Left kidney (tissue), 2 donors: ENCODE measurements around the gene XCR1. TPM values are rescaled to one million over a fixed set of nuclear protein-coding genes. Genes with fewer than 3 reads are reported as not detected.
"Not testable (repeated sequence)": the region's sequence is repeated elsewhere in the genome, so short reads cannot be mapped to it uniquely, and the experiment has no call there.

ENCODE experiments used
- DNase-seq: peaks from one replicate; pipeline ENCODE4 v3.0.0-alpha.2; 2013
- polyA plus RNA-seq: library from polyadenylated mRNA; unstranded; fragments of 120-200 nt; gene quantifications from one replicate; pipeline ENCODE4 v1.2.1, GENCODE V29; 2013; ENCODE audit not compliant: insufficient read length

The XCR1 gene
- polyA plus RNA-seq, 1 donor = 0.15 TPM

DNA sequence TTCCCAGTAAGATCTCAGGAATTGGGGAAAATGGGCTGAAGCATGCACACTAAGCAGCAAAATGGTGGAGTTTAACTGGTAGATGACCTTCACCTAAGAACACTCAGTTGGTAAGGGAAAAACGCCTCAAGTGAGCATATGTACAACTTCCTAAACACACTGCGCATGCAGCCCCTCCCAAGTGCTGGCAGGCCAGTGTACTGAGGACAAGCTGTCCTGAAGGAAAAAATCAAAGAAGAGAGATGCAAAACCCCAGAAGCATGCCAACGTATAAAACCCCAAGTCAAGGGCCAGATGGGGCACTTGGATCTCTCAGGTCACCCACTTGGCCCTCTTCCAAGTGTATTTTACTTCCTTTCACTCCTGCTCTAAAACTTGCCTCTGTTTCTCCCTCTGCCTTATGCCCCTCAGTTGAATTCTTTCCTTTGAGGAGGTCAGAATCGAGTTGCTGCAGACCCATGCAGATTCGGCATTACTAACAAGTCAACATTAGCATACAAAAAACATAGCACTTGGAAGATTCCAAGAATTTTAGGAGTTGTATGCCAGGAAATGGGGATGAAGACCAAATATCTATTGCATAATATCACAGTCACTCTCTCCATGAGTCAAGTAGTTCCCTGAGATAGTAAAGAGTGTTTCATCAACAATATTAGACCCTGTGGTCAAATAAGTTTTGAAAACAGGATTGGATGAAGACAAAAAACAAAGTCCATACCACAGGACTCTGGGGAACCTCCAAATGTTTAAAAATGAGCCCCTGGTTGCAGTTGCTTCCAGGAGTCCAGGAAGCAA is 20.8 kb downstream of the XCR1 start:
- no peak for DNase-seq

- not testable (repeated sequence) for DNase-seq
These were observed 23.6 kb downstream of the XCR1 start for GRCh38 chr3:46003706-46004105.

GRCh38 chr3:46001178-46001577 is 26.1 kb downstream of the XCR1 start:
- DNase-seq = no peak

- no peak for DNase-seq
These were observed 29.3 kb downstream of the XCR1 start for GRCh38 chr3:45997942-45998341.

- DNase-seq = not testable (repeated sequence)
These were observed 29.8 kb downstream of the XCR1 start for GRCh38 chr3:45997499-45997898.

GRCh38 chr3:45995236-45996192 is 31.8 kb downstream of the XCR1 start, which contains the start of gene FYCO1:
Gene FYCO1, minus strand, starts transcription at chr3:45995824. Its CDS starts 10,914 bp downstream, at chr3:45984910.
- peak; percentile 84 for DNase-seq

GRCh38 chr3:45994419-45995235 is 32.7 kb downstream of the XCR1 start:
- DNase-seq = no peak

DNA sequence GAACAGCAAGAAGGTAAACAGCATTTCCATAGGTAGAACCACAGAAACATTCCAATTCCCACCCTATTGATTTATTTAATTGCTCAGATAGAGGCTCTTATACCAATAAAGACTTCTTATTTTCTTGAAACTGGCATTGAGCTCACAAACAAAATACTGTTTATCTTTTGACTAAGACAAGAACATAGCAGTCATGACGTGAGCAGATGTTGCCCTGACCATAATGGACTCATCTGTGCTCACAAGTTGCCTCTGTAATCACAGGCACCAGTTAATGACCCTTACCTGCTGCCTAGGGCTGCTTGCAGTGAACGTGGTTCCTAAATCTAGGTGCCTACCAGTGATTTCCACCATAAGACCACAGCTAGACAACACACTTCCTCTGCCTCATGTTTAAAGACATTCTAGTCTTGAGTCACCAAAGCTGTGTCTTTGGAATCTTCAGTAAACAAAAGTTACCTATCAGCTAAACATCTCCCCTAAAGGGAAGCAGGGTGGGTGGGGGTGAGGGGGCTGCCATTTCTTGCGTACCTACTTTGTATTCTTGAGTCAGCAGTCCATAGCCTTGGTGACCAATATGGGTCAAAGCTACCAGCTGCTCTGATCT is 33.8 kb downstream of the XCR1 start:
- no peak for DNase-seq

DNA sequence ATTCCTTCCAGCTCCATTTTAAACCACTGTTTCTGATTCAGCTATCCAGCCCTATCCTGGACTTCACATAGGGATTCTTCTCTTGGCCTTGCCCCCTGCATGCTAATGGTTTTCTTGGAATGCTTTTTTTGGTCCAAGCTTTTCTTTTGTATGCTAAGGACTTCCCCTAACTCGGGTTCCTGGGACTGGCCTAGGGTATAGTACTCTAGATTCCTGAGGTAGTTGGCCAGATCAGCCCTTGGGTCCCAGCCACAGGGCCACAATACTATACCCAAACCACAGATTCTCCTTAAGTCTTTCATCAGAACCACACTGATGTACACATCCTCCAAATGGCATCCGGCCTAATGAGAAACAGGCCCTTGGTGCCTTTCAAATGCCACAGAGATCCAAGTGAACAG is 34.5 kb downstream of the XCR1 start:
- no peak for DNase-seq

DNA sequence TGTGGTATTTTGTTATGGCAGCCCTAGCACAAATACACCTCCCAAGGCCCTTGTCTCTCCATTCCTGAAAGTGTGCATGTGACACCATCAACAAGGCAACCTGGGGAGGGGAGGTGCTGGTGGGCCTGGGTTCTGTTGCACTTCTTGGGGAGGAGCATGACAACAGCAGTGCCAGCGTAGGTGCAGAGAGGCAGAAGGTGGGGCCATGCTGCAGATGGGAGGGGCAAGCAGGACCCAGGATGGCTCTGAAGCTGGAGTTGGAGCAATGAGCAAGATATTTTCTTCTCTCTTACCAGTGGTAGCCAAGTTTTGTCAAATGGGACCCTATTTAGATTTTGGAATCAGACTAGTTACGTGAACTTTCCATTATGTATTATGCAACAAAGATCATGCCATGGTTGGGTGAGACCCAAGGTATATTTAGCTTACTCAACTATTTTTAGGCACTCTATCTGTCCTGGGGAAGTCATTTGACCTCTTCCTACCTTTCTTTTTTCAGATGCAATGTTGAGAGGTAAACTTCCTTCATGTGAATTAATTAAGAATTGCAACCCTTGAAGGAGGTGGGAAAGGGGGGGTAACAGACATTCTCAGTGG is 35.1 kb downstream of the XCR1 start:
- DNase-seq = no peak

GRCh38 chr3:45991341-45991740 is 35.9 kb downstream of the XCR1 start:
- DNase-seq = no peak

GRCh38 chr3:45990181-45990580 is 37.1 kb downstream of the XCR1 start:
- DNase-seq = no peak

- no peak for DNase-seq
These were observed 38.5 kb downstream of the XCR1 start for GRCh38 chr3:45988804-45989203.

DNA sequence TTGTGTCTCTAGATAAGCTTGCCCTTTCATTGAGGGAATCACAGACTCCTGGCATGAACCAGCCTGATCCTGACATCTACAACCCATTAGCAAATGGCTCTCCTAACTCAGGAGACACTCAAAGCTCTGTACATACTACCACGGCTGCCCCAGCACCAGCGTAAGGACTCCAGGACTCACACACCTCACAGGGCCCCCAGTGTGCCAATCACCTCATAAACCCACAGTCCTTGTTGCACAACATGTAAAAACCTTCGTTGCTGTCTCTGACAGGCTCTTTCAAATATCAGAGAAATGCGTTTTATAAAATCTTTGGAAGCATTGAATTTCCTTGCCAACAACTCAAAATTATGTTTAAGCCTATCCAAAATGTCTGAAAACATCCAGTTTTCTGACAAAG is 38.9 kb downstream of the XCR1 start:
- DNase-seq = no peak

DNA sequence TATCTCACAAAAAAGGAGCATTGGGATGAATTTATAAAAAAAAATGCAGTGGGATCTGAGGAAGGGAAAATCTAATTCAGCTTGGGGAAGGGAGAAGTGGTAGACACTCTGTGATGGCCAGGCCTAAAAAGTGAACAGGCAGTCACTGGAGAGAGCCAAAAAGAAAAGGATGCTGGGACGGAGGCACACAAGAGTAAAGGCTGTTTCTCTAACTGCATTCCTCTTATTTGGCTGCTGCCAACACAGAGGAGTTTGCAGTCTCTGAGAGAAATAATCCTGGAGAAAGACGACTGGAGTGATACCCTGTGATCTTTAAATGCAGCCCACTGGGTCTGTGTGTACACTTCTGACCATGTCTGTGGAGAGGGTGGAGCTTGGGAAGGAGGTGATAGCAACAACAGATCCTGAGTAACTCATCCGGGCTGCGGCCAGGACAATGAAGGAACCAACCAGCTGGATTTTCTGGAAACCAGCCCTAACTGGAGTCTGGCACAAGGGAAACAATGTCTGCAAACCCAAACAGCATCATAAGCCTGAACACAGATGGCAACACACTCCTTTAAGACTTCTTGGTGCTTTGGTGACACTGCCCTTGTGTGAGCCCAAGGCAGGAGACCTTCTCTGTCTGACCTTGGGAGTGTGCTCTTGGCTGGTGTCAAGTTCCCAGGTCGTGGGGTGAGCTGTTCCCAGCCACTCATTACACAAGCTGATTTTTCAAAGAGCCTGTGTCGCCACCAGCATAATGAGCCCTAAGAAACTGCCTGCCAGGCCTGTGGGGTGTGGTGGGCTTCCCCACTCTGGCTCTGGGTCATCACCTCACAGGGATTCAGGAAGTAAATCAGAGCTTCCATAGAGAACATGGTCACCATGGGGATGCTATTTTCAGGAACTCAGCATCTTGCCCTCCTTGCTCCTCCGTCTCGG is 39.7 kb downstream of the XCR1 start:
- DNase-seq = no peak

- no peak for DNase-seq
These were observed 40.8 kb downstream of the XCR1 start for GRCh38 chr3:45986303-45986982.

- DNase-seq = no peak
These were observed 41.6 kb downstream of the XCR1 start for GRCh38 chr3:45985532-45986302.
